Natural killer cell (primary cell): ENCODE data around the gene CLEC16A. TPM values are rescaled to one million over a fixed set of nuclear protein-coding genes. Genes with fewer than 3 reads are reported as not detected.
A peak's percentile ranks its signal among the peaks of the same experiment; 100 is the strongest.
"Not testable (repeated sequence)": the region's sequence is repeated elsewhere in the genome, so short reads cannot be mapped to it uniquely, and the experiment has no call there.

Experiments used
- ATAC-seq, 3 donors: fragments of 150-1000 bp in 2 of 3; fragments of 200-7000 bp in 1 of 3; cut with Tn5 transposase; 1 replicate in 1 of 3; 2 replicates in 2 of 3; pipeline ENCODE4 v1.10.0; 2021; ENCODE audit warnings: mild to moderate bottlenecking in 2 of 3, moderate library complexity in 2 of 3
- DNase-seq, 2 donors: peaks; one replicate each; pipeline versions ENCODE4 v3.0.0 to v3.0.0-alpha.2; 2013 to 2021; ENCODE audit warnings: mixed read lengths in 1 of 2
- H3K27ac ChIP-seq: one replicate; pipeline ENCODE4 v1.5.1; 2013; ENCODE audit warnings: mild to moderate bottlenecking, low read length
- H3K27me3 ChIP-seq: one replicate; pipeline ENCODE4 v1.6.1; 2013; ENCODE audit warnings: low read length; ENCODE audit not compliant: control insufficient read depth, insufficient read depth
- H3K36me3 ChIP-seq: one replicate; pipeline ENCODE4 v1.6.1; 2013; ENCODE audit warnings: low read length; ENCODE audit not compliant: control insufficient read depth, insufficient read depth
- H3K4me1 ChIP-seq: one replicate; pipeline ENCODE4 v1.6.1; 2013; ENCODE audit warnings: low read length; ENCODE audit not compliant: control insufficient read depth, insufficient read depth
- H3K4me3 ChIP-seq: one replicate; pipeline ENCODE4 v1.5.1; 2013; ENCODE audit warnings: low read length
- H3K9me3 ChIP-seq: one replicate; pipeline ENCODE4 v1.6.1; 2013; ENCODE audit warnings: low read length; ENCODE audit not compliant: control insufficient read depth, insufficient read depth
- H3K27ac Mint-ChIP-seq, 2 donors: one replicate each; pipeline ENCODE4 v1.8.0; 2022; ENCODE audit warnings: mild to moderate bottlenecking in 2 of 2, mixed read lengths in 2 of 2, moderate library complexity in 1 of 2
- H3K27me3 Mint-ChIP-seq, 2 donors: one replicate each; pipeline ENCODE4 v1.8.0; 2022; ENCODE audit warnings: low read depth in 2 of 2, mixed read lengths in 2 of 2
- H3K36me3 Mint-ChIP-seq: one replicate; pipeline ENCODE4 v1.8.0; 2022; ENCODE audit warnings: mixed read lengths
- H3K4me1 Mint-ChIP-seq, 2 donors: one replicate each; pipeline ENCODE4 v1.8.0; 2022; ENCODE audit warnings: mixed read lengths in 2 of 2
- H3K4me3 Mint-ChIP-seq: one replicate; pipeline ENCODE4 v1.8.0; 2022; ENCODE audit warnings: mild to moderate bottlenecking, moderate library complexity, mixed read lengths
- H3K9me3 Mint-ChIP-seq, 2 donors: one replicate each; pipeline ENCODE4 v1.8.0; 2022; ENCODE audit warnings: mixed read lengths in 2 of 2
- WGBS: methylation state at CpG from one replicate; pipeline ENCODE4 v1.1.7; 2013; ENCODE audit warnings: missing lambda C conversion rate; ENCODE audit not compliant: insufficient coverage; 5-methylcytosine and 5-hydroxymethylcytosine counted together
- intact Hi-C: fragments of 100-400 bp; cut with micrococcal nuclease; formaldehyde crosslinking; loops from one replicate; pipeline ENCODE4 v1.14.2; 2022
- total RNA-seq, 4 donors: library from RNA; stranded (reverse); fragments of 120-200 nt in 1 of 4; gene quantifications; one replicate each; pipeline versions ENCODE4 v1.2.3 to v1.2.4, GENCODE V29; 2013 to 2022
- TF ChIP-seq, protein P1 (sequence below): fragments of 200-600 bp; IDR thresholded peaks from one replicate; pipeline ENCODE4 v1.8.0; 2022; ENCODE audit warnings: antibody characterized with exemption

CLEC16A gene
- total RNA-seq, 3 donors from 2014 or later (not counting 1 experiment from before 2014, with no cell fraction given) = 35.9 to 50.5 (median 37.4) TPM

DNA sequence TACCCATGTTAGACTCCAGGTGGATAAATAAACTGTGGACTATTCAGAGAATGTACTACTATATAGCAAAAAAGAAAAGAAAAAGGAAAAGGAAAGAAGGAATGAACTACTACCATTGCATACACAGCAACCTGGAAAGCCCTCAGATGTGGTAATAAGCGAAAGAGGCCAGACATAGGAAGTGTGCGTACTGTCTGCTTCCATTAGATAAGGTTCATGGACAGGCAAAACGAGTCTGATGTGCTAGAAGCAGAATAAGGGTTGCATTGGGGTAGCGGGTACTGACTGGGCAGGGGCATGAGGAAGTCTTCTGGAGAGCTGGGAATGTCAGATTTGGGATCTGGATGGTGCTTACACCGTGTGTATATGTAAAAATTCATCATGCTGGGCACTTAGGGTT, 21.8 kb downstream of the CLEC16A start:
- ATAC-seq (no peak), DNase-seq (no peak)
- Histone ChIP-seq H3K9me3 (no peaks in the 10 kb centered on the region), H3K36me3 (peaks cover 30% of the 10 kb centered on the region), H3K27me3 (no peaks in the 10 kb centered on the region), H3K27ac (no peak overlapping the region), H3K4me1 (peaks cover 11% of the 10 kb centered on the region), H3K4me3 (no peak overlapping the region)
- no peak overlapping the region for H3K4me3 Mint-ChIP-seq
- no peaks in the 10 kb centered on the region for H3K9me3 Mint-ChIP-seq
- H3K27me3 Mint-ChIP-seq = no peaks in the 10 kb centered on the region
- no peaks in the 10 kb centered on the region for H3K36me3 Mint-ChIP-seq
- WGBS = 83% methylated on average over 5 of the region's 5 CpGs
- TF ChIP-seq, protein P1, sequence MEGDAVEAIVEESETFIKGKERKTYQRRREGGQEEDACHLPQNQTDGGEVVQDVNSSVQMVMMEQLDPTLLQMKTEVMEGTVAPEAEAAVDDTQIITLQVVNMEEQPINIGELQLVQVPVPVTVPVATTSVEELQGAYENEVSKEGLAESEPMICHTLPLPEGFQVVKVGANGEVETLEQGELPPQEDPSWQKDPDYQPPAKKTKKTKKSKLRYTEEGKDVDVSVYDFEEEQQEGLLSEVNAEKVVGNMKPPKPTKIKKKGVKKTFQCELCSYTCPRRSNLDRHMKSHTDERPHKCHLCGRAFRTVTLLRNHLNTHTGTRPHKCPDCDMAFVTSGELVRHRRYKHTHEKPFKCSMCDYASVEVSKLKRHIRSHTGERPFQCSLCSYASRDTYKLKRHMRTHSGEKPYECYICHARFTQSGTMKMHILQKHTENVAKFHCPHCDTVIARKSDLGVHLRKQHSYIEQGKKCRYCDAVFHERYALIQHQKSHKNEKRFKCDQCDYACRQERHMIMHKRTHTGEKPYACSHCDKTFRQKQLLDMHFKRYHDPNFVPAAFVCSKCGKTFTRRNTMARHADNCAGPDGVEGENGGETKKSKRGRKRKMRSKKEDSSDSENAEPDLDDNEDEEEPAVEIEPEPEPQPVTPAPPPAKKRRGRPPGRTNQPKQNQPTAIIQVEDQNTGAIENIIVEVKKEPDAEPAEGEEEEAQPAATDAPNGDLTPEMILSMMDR = no peak
- no peak overlapping the region for H3K27ac Mint-ChIP-seq
- H3K4me1 Mint-ChIP-seq = peaks cover 8 to 12% of the 10 kb centered on the region in 2 donors
- intact Hi-C loops = no loop called here

- intact Hi-C loops, ATAC-seq, H3K9me3 ChIP-seq, H3K36me3 Mint-ChIP-seq, H3K27me3 ChIP-seq, H3K4me3 ChIP-seq, H3K4me3 Mint-ChIP-seq, H3K27ac ChIP-seq, H3K27me3 Mint-ChIP-seq, H3K9me3 Mint-ChIP-seq, H3K27ac Mint-ChIP-seq: not testable (repeated sequence)
- peak in 1 of 2 donors; percentile 47 for DNase-seq
- peaks cover 11% of the 10 kb centered on the region for H3K4me1 ChIP-seq
- H3K4me1 Mint-ChIP-seq = peaks cover 8 to 12% of the 10 kb centered on the region in 2 donors
- 44% methylated on average over 1 of the region's 4 CpGs for WGBS
- peaks cover 31% of the 10 kb centered on the region for H3K36me3 ChIP-seq
Measured at GRCh38 chr16:10966559-10966958, 22.2 kb downstream of the CLEC16A start.

DNA sequence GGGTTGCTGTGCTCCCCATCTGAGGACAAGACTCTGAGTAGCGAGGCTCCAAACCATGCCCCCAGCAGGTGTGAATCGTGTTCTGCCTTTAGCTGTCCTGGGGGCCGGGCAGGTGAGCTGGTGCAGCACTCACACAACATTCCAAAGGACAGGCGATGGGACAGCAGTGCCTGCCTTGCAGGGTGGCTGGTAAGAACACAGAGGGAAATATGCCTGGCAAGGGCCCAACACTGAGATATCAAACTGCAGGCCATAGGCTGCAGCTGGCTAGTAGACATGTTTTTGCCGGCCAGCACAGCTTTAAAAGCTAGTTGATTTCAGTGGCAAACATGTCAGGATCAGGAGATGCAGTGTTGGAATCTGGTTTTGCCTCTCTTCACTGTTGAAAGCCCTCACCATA, 23.6 kb downstream of the CLEC16A start:
- H3K9me3 ChIP-seq = no peaks in the 10 kb centered on the region
- H3K27me3 ChIP-seq = no peaks in the 10 kb centered on the region
- H3K4me1 ChIP-seq = peaks cover 11% of the 10 kb centered on the region
- H3K27ac Mint-ChIP-seq = no peak overlapping the region
- H3K36me3 ChIP-seq = peaks cover 32% of the 10 kb centered on the region
- 95% methylated on average over 5 of the region's 5 CpGs for WGBS
- H3K4me3 Mint-ChIP-seq = no peak overlapping the region
- no peaks in the 10 kb centered on the region for H3K36me3 Mint-ChIP-seq
- H3K4me3 ChIP-seq = no peak overlapping the region
- peaks cover 8 to 12% of the 10 kb centered on the region in 2 donors for H3K4me1 Mint-ChIP-seq
- intact Hi-C loops = no loop called here
- H3K9me3 Mint-ChIP-seq = no peaks in the 10 kb centered on the region
- H3K27me3 Mint-ChIP-seq = no peaks in the 10 kb centered on the region
- TF ChIP-seq, protein P1 = no peak
- H3K27ac ChIP-seq = no peak overlapping the region
- ATAC-seq = no peak
- no peak for DNase-seq

DNA sequence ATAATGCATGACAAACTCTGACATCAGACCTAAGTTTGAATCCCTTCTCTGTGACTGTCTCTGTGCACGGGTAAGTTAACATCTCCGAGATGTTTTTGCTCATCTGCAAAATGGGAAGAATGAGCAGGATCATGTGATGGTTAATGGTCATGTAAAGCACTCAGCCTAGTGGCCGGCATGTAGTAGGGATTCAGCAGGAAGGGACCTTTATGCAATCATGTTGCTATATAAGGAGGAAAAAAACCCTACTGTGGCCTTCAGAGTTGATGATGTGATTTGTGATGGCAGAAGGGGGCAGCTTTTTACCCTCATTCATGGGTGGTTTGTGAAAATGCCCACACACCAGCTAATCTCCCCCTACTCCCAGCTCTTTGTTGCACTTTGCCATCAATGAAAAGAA, 24.1 kb downstream of the CLEC16A start:
- peaks cover 8 to 12% of the 10 kb centered on the region in 2 donors for H3K4me1 Mint-ChIP-seq
- Histone ChIP-seq H3K9me3 (no peaks in the 10 kb centered on the region), H3K4me3 (no peak overlapping the region), H3K27ac (no peak overlapping the region), H3K36me3 (peaks cover 31% of the 10 kb centered on the region), H3K27me3 (no peaks in the 10 kb centered on the region), H3K4me1 (peaks cover 11% of the 10 kb centered on the region)
- no peaks in the 10 kb centered on the region for H3K27me3 Mint-ChIP-seq
- TF ChIP-seq, protein P1 = no peak
- H3K36me3 Mint-ChIP-seq = no peaks in the 10 kb centered on the region
- ATAC-seq = no peak
- 93% methylated on average over 3 of the region's 3 CpGs for WGBS
- DNase-seq = no peak
- intact Hi-C loops = no loop called here
- no peaks in the 10 kb centered on the region for H3K9me3 Mint-ChIP-seq
- H3K4me3 Mint-ChIP-seq = no peak overlapping the region
- H3K27ac Mint-ChIP-seq = no peak overlapping the region
